ENCODE measurements around the gene ZNF92. TPM values are rescaled to one million over a fixed set of nuclear protein-coding genes. Genes with fewer than 3 reads are reported as not detected.
"Not testable (repeated sequence)": the region's sequence is repeated elsewhere in the genome, so short reads cannot be mapped to it uniquely, and the experiment has no call there.

Gene ZNF92
- total RNA-seq, 1 donor from 2014 or later = 11.3 TPM

DNA sequence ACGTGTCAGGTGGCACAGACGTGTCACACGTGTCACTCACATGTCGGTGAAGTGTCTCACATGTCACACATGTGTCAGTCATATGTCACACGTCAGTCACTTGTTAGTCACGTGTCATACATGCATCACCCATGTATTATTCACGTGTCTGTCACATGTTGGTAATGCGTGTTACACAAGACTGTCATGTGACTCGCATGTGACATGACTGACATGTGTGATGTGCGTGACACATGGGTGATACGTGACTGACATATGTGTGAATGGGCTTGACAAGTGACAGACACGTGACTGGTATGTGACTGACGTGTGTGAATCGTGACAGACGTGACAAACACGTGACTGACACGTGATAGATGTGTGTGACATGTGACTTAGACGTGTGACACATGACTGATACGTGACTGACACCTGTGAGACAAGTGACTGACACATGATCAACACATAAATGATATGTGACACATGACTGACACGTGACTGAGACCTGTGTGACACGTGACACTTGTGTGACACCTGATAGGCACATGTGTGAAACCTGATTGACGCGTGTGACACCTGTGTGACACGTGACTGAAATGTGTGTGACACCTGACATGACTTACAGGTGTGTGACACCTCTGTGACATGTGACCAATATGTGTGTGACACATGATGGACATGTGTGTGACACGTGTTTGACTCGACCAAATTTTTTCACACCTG is 56.1 kb downstream of the ZNF92 start:
- no peak for DNase-seq (ENCODE audit: low spot score)

- no peak for DNase-seq (ENCODE audit: low spot score)
Observed at GRCh38 chr7:65430344-65431186, 56.9 kb downstream of the ZNF92 start.

GRCh38 chr7:65434307-65434706 is 60.7 kb downstream of the ZNF92 start:
- no peak for DNase-seq (ENCODE audit: low spot score)

DNA sequence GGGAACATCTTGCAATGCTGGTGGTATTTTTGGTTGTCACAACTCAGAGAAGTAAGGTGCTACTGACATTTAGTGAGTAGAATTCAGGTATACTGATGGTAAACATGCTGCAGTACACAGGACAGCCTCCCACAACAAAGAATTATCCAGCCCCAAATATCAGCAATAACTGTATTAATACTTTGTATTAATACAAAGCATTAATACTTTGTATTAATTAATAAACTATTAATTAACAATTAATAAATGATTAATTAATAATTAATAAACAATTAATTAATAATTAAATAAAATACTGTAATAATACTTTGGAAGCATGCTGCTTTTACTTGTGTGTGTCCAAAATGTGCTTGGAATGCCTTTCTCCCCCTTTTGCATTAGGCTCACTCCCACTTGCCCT is 62.5 kb downstream of the ZNF92 start:
- DNase-seq (ENCODE audit: low spot score) = no peak

- no peak for DNase-seq (ENCODE audit: low spot score)
Observed at GRCh38 chr7:65438598-65438997, 64.9 kb downstream of the ZNF92 start.

- no peak for DNase-seq (ENCODE audit: low spot score)
Observed at GRCh38 chr7:65441010-65441409, 67.4 kb downstream of the ZNF92 start.

- DNase-seq (ENCODE audit: low spot score) = no peak
Observed at GRCh38 chr7:65444205-65444842, 70.7 kb downstream of the ZNF92 start.

GRCh38 chr7:65444899-65445823 is 71.5 kb downstream of the ZNF92 start:
- DNase-seq (ENCODE audit: low spot score) = no peak

DNA sequence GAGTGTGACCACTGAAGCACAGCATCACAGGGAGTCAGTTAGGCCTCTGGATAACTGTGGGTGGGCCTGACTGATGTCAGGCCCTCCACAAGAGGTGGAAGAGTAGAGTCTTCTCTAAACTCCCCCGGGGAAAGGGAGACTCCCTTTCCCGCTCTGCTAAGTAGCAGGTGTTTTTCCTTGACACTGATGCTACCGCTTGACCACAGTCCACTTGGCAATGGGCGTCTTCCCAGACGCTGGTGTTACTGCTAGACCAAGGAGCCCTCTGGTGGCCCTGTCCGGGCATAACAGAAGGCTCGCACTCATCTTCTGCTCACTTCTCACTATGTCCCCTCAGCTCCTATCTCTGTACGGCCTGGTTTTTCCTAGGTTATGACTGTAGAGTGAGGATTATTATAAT is 73.4 kb downstream of the ZNF92 start:
- not testable (repeated sequence) for DNase-seq (ENCODE audit: low spot score)

DNA sequence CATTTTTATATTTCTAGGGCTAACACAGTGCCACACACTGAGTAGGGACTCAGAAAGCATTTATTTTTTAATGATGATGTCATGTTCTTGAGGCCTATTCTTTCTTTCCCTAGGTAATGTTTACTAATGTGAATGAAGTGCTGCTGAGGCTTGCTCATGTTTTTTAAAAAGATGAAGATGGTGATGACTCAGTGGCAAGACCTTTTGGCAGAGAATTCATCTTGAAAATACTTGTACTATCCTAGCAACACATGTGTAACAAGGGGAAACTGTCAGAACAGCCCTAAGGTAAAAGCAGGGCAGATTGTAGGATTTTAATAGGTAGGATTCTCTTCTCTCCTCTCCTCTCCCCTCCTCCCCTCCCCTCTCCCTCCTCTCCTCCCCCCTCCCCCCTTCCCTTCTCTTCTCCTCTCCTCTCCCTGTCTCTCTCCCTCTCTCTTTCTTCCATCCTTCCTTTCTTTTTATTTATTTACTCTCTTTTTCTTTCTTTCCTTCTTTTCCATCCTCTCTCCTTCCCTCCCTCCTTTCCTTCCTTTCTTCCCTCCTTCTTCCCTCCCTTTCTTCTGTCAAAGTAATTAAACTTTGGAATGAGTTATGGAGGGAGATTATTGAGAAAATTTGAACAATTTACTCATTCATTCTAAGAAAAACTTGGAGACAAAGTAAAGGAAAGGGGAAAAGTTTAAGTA is 75.3 kb downstream of the ZNF92 start:
- DNase-seq (ENCODE audit: low spot score) = no peak

DNA sequence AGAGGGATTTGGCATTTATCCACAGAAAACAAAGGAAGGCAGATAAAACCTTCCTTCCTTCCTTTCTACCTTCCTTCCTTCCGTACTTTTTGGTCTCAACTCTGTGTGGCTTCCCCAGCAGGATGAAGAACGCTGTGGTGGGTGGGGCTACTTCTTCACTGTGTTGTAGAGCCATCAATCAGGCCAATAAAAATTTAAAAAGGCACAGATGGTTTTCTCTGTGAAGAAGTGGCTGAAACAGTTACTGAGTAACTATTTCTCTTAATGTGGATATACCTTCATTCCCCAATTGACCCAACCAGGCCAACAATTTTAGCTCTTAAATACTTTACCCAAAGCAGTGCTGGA is 75.8 kb downstream of the ZNF92 start:
- no peak for DNase-seq (ENCODE audit: low spot score)
